ENCODE measurements around the gene EPS15.

The EPS15 gene

DNA sequence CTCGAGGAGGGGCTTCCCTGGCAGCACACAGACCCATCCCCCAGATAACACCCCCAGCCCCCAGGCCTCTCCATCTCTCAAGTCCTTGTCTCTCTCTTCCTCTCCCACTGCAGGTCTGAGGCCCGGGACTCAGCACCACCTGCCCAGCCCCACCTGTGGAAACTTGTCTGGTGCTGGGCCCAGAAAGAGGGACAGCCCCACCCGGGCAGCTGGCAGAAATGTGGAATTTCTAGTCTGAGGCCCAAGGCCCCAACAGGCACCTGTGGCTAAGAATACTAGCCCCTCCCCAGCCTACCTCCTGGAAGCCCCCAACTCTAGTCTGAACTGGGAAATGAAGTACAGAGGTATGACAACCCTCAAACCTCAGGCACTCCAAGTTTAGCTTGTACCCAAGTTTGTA lies 204.1 kb downstream of the EPS15 start:
- TF ChIP-seq CTCF (IDR thresholded peaks at IDR 0.05; ENCODE audit: low read depth, low read length, missing control alignments) = no peak
- H3K36me3 ChIP-seq (replicated peaks) = no peaks in the 10 kb centered on the region
- H3K27me3 ChIP-seq (replicated peaks) = no peaks in the 10 kb centered on the region
- no peak overlapping the region for H3K4me3 ChIP-seq (ENCODE audit: low read depth, low read length)
- in situ Hi-C loops (cut with HindIII; ENCODE audit: low pct_ligation_motif_present, low sequenced_read_pairs) = no loop called here
- DNase-seq = no peak
- no peak overlapping the region for H3K27ac ChIP-seq

DNA sequence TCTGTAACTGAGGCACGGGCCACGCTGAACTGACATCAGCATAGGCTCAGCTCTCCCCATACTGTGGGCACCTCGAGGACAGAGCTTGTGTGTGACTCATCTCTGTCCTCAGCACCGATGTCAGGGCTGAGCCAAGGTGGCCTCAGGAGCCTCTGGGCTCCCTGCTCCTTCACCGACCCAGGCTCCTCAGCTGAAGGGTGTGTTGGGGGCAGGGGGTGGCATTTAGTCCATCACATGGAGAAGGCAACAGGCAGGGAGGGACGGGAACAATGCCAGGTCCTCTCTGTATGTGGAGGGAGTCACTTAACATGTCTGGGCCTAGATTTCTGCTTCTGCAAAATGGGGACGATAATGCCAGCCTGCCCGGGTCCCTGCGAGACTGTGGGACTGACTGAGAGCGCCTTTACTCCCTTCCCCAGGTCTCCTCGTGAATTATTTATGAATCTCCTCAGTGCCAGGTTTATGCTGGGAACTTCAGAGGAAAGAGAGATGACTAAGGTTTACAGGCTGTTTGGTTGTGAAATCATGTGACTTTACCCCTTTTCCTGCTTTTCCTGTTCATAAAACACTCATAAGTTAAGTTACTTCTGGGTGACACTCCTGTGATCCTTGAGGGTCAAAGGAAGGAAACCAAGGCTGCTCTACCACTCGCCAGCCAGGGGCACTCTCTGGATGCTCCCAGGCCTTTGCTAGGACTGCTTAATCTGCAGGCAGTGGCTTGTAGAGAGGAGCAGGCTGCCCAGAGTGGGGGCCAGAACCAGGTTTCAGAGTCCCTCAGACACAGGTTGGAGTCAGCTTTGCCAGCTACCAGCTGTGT lies 204.9 kb downstream of the EPS15 start:
- DNase-seq = peak; percentile 33
- H3K27me3 ChIP-seq (replicated peaks) = no peaks in the 10 kb centered on the region
- H3K36me3 ChIP-seq (replicated peaks) = no peaks in the 10 kb centered on the region
- H3K4me3 ChIP-seq (ENCODE audit: low read depth, low read length) = no peak overlapping the region
- peak overlapping the region; percentile 63 for H3K27ac ChIP-seq
- in situ Hi-C loops (cut with HindIII; ENCODE audit: low pct_ligation_motif_present, low sequenced_read_pairs) = no loop called here
- TF ChIP-seq CTCF (IDR thresholded peaks at IDR 0.05; ENCODE audit: low read depth, low read length, missing control alignments) = no peak

- in situ Hi-C loops (cut with HindIII; ENCODE audit: low pct_ligation_motif_present, low sequenced_read_pairs) = no loop called here
- H3K27me3 ChIP-seq (replicated peaks) = no peaks in the 10 kb centered on the region
- TF ChIP-seq CTCF (IDR thresholded peaks at IDR 0.05; ENCODE audit: low read depth, low read length, missing control alignments) = peak; percentile 42
- H3K27ac ChIP-seq = no peak overlapping the region
- DNase-seq = no peak
- H3K36me3 ChIP-seq (replicated peaks) = no peaks in the 10 kb centered on the region
- H3K4me3 ChIP-seq (ENCODE audit: low read depth, low read length) = no peak overlapping the region
Observed at GRCh38 chr1:51313268-51313852, 205.7 kb downstream of the EPS15 start.

DNA sequence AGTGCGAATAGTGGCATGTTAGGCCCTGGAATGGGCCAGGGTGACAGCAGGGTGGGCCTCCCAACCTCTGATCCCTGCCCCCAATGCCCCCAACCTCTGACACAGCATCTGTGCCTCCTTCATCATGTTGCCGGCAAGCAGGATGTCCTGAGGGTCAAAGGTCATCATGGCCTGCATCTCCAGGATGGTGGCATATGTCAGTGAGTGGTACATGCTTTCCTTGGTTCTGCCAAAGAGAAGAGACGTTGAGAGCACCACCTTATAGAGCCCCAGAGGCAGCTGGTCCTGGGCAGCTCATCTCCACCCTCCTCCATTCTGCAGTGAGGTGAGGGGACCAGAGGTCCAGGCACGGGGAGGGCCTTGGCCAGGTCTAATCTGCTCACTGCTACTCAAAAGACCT lies 206.3 kb downstream of the EPS15 start:
- H3K27ac ChIP-seq = no peak overlapping the region
- in situ Hi-C loops (cut with HindIII; ENCODE audit: low pct_ligation_motif_present, low sequenced_read_pairs) = no loop called here

GRCh38 chr1:51311826-51312225 lies 207.2 kb downstream of the EPS15 start:
- no peak for TF ChIP-seq CTCF (IDR thresholded peaks at IDR 0.05; ENCODE audit: low read depth, low read length, missing control alignments)
- H3K27ac ChIP-seq = no peak overlapping the region
- no peaks in the 10 kb centered on the region for H3K27me3 ChIP-seq (replicated peaks)
- H3K4me3 ChIP-seq (ENCODE audit: low read depth, low read length) = no peak overlapping the region
- no peaks in the 10 kb centered on the region for H3K36me3 ChIP-seq (replicated peaks)
- DNase-seq = no peak
- in situ Hi-C loops (cut with HindIII; ENCODE audit: low pct_ligation_motif_present, low sequenced_read_pairs) = no loop called here

More for the DNA sequence above, 206.3 kb downstream of the EPS15 start:
- DNase-seq = no peak
- no peak for TF ChIP-seq CTCF (IDR thresholded peaks at IDR 0.05; ENCODE audit: low read depth, low read length, missing control alignments)
- Histone ChIP-seq H3K27me3 (replicated peaks) (no peaks in the 10 kb centered on the region), H3K4me3 (ENCODE audit: low read depth, low read length) (no peak overlapping the region), H3K36me3 (replicated peaks) (no peaks in the 10 kb centered on the region)

All from brain microvascular endothelial cell (primary cell).